Testis (tissue), 2 donors: ENCODE data around the gene YIPF3.

Experiments
- CTCF ChIP-seq, 3 experiments: fragments of 450-650 bp in 2 of 3; fragments of 200-600 bp in 1 of 3; sonication (generic) in 1 of 3; IDR thresholded peaks; one replicate each; pipeline ENCODE4 v1.5.1; 2016 to 2019; ENCODE audit warnings: antibody characterized with exemption in 3 of 3, mild to moderate bottlenecking in 2 of 3, moderate library complexity in 1 of 3
- POLR2A ChIP-seq: fragments of 450-650 bp; IDR thresholded peaks from one replicate; pipeline ENCODE4 v1.6.1; 2017; ENCODE audit warnings: antibody characterized with exemption, mild to moderate bottlenecking, moderate library complexity

GRCh38 chr6:43516697-43517504 lies at the start of gene YIPF3, which contains the start of gene POLR1C:
- no peak for TF ChIP-seq CTCF (IDR thresholded peaks at IDR 0.05)
- TF ChIP-seq POLR2A = no peak
